AG10803 (cell line): Measurements from ENCODE around the gene S100A8.
"Not testable (repeated sequence)": the region's sequence is repeated elsewhere in the genome, so short reads cannot be mapped to it uniquely, and the experiment has no call there.

ENCODE experiments used
- DNase-seq: peaks from one replicate; pipeline ENCODE4 v3.0.0; 2010; ENCODE audit warnings: low read depth
- H3K4me3 ChIP-seq: 2 replicates; pipeline ENCODE4 v1.5.1; 2011; ENCODE audit warnings: mild to moderate bottlenecking, low read length, control low read depth
- CTCF ChIP-seq: conservative IDR thresholded peaks from 2 replicates; pipeline ENCODE4 v1.5.1; 2011; ENCODE audit warnings: mild to moderate bottlenecking, low read length, control low read depth, inconsistent platforms

S100A8 gene

GRCh38 chr1:153428073-153428638, 37.3 kb upstream of the S100A8 start:
- DNase-seq, result no peak
- no peak for TF ChIP-seq CTCF
- no peak overlapping the region for H3K4me3 ChIP-seq

GRCh38 chr1:153426809-153427208, 35.9 kb upstream of the S100A8 start:
- no peak overlapping the region for H3K4me3 ChIP-seq
- no peak for DNase-seq
- TF ChIP-seq CTCF, result no peak

GRCh38 chr1:153422450-153423068, 31.7 kb upstream of the S100A8 start:
- DNase-seq, result peak; percentile 34
- no peak overlapping the region for H3K4me3 ChIP-seq
- no peak for TF ChIP-seq CTCF

DNA sequence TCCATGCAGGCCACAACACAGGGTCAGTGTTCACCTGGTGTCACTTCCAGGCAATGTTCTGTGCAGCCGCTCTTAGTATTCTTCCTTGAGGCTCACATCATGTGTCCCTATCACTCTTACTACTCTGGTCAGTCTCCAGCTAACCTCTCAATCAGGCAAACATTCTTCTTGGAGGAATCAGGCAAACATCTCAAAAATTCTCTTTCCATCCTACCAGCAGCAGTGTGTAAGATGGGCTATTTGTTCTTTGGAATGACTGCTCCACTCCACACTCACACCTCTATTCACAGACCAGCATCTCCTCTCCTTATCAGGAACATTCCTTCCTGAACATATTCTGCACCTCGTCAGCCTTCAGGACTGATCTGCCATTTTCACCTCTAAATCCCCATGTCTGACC, 29.4 kb upstream of the S100A8 start:
- TF ChIP-seq CTCF, result no peak
- no peak overlapping the region for H3K4me3 ChIP-seq
- DNase-seq, result no peak

DNA sequence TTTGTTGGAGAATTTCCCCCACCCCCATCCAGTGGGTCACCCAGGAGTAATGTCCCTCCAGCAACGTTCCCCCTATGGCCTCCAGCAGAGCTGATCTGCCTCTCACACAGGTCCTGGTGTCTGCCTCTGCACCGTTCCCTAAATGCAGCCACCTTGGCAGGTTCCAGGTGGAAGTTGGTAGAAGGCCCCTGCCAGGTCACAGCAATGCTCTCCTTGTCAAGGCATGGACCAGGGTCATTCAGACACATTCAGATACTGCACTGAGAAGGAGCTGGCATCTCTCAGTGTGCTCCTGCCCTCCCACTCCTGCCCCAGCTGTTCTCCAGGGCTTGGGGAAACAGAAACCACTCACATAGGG, 28.5 kb upstream of the S100A8 start:
- not testable (repeated sequence) for DNase-seq, H3K4me3 ChIP-seq

- DNase-seq, H3K4me3 ChIP-seq: not testable (repeated sequence)
Observed at GRCh38 chr1:153418758-153419435, 28.0 kb upstream of the S100A8 start.

DNA sequence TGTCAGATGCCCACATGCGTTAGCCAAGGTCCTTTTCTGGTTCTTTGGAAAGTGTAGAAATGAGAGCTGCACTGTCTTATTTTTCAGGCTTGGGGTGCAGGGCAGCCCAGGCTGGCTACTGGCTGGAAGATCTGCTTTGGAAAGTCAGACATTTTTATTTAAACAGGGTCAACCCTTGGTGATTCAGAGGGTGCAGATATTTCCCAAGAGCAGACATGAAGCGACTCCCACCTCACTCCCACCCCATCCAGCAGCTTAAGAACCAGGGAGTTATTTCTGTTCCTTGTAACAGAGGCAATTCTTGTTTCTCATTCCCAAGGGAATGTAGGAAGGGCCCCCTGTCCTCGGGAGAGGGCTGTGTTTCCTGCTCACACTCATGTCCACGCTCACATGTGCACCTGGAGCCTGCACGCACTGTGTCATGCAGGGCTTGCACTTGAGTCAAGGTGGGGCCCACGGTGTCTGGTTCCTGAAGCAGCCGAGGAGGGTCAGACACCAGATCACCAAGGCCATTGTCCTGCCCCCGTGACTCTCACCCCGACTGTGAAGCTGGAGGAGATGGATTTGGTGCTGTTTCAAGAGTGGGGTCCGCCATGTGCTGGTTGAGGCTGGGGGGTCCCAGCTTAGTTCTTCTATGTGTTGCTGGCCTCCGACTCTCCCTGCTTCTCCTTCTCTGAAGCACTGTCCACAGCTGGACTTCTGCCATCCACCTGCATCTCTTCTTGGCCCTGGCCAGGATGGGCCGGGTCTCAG, 26.4 kb upstream of the S100A8 start:
- no peak for TF ChIP-seq CTCF
- no peak overlapping the region for H3K4me3 ChIP-seq
- DNase-seq, result no peak
